Measurements from ENCODE around the gene DYSF.

DYSF gene

DNA sequence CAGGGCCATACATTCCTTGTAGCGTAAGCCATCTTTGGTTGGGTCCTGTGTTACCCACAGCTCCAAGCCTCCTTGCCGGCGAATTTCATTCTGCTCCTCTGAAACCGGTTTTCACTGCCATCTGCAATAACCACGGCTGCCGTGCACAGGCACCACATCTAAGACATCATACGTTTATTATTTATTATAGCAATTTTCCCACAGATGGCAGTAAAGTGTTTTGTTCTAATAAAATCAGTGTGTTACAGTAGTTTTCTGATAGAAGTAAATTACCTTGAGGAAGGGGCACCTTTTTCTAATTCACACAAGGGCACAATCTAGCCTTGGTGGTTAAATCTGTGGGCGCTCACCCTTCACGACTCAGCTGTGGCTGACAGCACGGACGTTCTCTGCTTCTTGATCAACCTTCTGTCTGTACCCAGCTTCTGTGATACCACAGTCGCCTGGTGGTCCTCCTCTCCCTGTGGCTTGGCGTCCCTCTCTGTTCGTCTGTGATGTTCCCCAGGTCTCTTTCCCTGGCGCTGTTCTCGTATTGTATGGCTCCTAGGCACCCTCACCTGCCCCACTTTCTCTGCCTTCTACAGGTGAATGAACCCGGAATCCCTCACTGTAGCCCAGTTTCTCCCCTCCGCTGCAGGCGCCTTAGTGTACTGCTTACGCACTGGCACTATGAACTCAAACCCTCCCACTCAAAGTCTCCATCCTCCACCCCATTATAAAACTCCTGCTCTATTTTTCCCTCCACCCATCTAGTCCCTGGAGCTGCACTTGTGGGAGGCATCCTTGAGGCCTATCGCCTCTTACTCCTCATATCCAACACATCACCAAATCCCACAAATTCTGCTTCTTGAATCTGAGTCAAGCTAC, 236.8 kb downstream of the DYSF start:
- Histone ChIP-seq H3F3A (ENCODE audit: control insufficient read depth, insufficient read depth) (no peaks in the 10 kb centered on the region), H3K4me3 (ENCODE audit: low read length) (no peak overlapping the region), H3K9me2 (replicated peaks; ENCODE audit: control insufficient read depth, low read length) (no peaks in the 10 kb centered on the region), H3K4me1 (ENCODE audit: control insufficient read depth, low read length) (no peaks in the 10 kb centered on the region), H3K36me3 (ENCODE audit: control insufficient read depth, low read length) (no peaks in the 10 kb centered on the region), H4K20me1 (ENCODE audit: control insufficient read depth, insufficient read depth, low read depth, low read length) (no peaks in the 10 kb centered on the region), H3K4me2 (ENCODE audit: low read length) (no peak overlapping the region), H3K79me2 (ENCODE audit: control insufficient read depth, low read length) (no peaks in the 10 kb centered on the region), H3K27me3 (ENCODE audit: control insufficient read depth, low read length) (no peaks in the 10 kb centered on the region), H3K9me3 (ENCODE audit: control insufficient read depth, insufficient read depth, low read length) (no peaks in the 10 kb centered on the region), H3K27ac (ENCODE audit: low read depth, low read length) (no peak overlapping the region)
- no peak for TF ChIP-seq EZH2phosphoT487 (IDR thresholded peaks at IDR 0.05; ENCODE audit: borderline replicate concordance, low read length)
- TF ChIP-seq, protein P1, sequence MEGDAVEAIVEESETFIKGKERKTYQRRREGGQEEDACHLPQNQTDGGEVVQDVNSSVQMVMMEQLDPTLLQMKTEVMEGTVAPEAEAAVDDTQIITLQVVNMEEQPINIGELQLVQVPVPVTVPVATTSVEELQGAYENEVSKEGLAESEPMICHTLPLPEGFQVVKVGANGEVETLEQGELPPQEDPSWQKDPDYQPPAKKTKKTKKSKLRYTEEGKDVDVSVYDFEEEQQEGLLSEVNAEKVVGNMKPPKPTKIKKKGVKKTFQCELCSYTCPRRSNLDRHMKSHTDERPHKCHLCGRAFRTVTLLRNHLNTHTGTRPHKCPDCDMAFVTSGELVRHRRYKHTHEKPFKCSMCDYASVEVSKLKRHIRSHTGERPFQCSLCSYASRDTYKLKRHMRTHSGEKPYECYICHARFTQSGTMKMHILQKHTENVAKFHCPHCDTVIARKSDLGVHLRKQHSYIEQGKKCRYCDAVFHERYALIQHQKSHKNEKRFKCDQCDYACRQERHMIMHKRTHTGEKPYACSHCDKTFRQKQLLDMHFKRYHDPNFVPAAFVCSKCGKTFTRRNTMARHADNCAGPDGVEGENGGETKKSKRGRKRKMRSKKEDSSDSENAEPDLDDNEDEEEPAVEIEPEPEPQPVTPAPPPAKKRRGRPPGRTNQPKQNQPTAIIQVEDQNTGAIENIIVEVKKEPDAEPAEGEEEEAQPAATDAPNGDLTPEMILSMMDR (IDR thresholded peaks at IDR 0.05; ENCODE audit: low read depth, low read length, poor library complexity, severe bottlenecking) = no peak

DNA sequence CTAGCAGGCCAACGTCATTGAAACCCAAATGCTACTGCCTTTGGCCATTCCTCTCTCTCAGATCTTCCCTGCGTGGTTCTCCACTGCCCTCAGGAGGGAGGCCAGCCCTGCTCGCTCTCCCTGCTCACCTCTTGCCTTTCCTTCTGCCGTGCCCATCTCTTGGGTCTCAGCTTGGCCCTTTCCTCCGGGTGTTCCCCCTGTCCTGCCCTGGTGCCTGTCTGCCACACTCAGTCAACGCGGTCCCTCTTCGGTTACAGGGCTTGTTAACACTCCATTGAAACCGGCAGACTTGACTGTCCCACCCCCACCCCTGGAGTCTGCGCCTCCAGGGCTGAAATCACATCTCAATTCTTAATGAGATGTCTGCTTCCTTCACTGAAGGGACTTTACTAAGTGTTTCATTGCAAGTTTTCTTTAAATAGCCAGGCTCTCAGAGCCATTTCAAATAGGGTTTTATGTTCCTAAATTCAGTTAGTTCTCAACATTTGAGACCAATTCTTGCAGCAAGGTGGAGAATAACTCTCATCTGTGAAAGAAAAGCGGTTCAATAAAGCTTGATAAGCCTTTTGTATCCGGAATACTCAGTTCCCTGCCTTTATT, 237.6 kb downstream of the DYSF start:
- no peaks in the 10 kb centered on the region for H3K36me3 ChIP-seq (ENCODE audit: control insufficient read depth, low read length)
- no peaks in the 10 kb centered on the region for H4K20me1 ChIP-seq (ENCODE audit: control insufficient read depth, insufficient read depth, low read depth, low read length)
- no peaks in the 10 kb centered on the region for H3K79me2 ChIP-seq (ENCODE audit: control insufficient read depth, low read length)
- no peak overlapping the region for H3K4me3 ChIP-seq (ENCODE audit: low read length)
- no peaks in the 10 kb centered on the region for H3F3A ChIP-seq (ENCODE audit: control insufficient read depth, insufficient read depth)
- H3K9me3 ChIP-seq (ENCODE audit: control insufficient read depth, insufficient read depth, low read length) = no peaks in the 10 kb centered on the region
- no peaks in the 10 kb centered on the region for H3K9me2 ChIP-seq (replicated peaks; ENCODE audit: control insufficient read depth, low read length)
- no peaks in the 10 kb centered on the region for H3K27me3 ChIP-seq (ENCODE audit: control insufficient read depth, low read length)
- H3K27ac ChIP-seq (ENCODE audit: low read depth, low read length) = no peak overlapping the region
- H3K4me2 ChIP-seq (ENCODE audit: low read length) = no peak overlapping the region
- no peak for TF ChIP-seq EZH2phosphoT487 (IDR thresholded peaks at IDR 0.05; ENCODE audit: borderline replicate concordance, low read length)
- TF ChIP-seq, protein P1 (IDR thresholded peaks at IDR 0.05; ENCODE audit: low read depth, low read length, poor library complexity, severe bottlenecking) = no peak
- no peaks in the 10 kb centered on the region for H3K4me1 ChIP-seq (ENCODE audit: control insufficient read depth, low read length)

DNA sequence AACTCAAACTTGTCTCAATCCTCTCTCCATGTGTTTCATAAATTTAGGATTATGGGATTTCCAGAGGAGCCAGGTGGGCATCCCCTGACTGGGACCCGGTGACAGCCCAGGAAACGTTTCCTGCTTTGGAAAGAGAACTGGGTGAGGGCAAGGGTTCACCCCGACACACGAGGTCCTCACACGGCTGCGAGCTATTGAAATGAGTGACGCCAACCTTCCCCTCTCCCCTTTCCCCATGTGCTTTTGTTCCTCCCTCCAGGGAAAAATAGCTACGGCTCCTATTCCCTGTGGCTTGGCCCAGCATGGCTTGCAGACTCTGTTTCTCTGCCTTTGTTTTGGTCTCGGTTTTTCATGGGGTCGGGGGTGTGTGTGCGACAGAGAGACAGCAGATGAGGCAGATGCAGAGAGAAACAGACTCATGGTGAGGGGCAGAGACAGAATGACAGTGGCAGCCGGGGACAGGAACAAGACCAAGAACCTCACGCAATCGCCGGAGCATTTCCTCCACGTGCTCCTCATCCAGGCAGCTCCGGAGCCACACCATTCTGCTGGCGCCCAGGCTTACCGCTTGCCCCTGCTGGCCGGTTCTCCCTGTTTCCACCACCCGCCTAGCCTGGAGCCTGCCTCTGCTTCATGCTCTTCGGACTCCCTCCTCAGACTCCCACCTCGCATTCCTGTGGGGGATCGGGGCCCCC, 238.5 kb downstream of the DYSF start:
- H3K9me3 ChIP-seq (ENCODE audit: control insufficient read depth, insufficient read depth, low read length) = no peaks in the 10 kb centered on the region
- no peaks in the 10 kb centered on the region for H3K27me3 ChIP-seq (ENCODE audit: control insufficient read depth, low read length)
- H3K36me3 ChIP-seq (ENCODE audit: control insufficient read depth, low read length) = no peaks in the 10 kb centered on the region
- H3K4me1 ChIP-seq (ENCODE audit: control insufficient read depth, low read length) = no peaks in the 10 kb centered on the region
- H3K4me2 ChIP-seq (ENCODE audit: low read length) = no peak overlapping the region
- no peak overlapping the region for H3K4me3 ChIP-seq (ENCODE audit: low read length)
- TF ChIP-seq EZH2phosphoT487 (IDR thresholded peaks at IDR 0.05; ENCODE audit: borderline replicate concordance, low read length) = no peak
- TF ChIP-seq, protein P1 (IDR thresholded peaks at IDR 0.05; ENCODE audit: low read depth, low read length, poor library complexity, severe bottlenecking) = no peak
- no peak overlapping the region for H3K27ac ChIP-seq (ENCODE audit: low read depth, low read length)
- H4K20me1 ChIP-seq (ENCODE audit: control insufficient read depth, insufficient read depth, low read depth, low read length) = no peaks in the 10 kb centered on the region
- no peaks in the 10 kb centered on the region for H3F3A ChIP-seq (ENCODE audit: control insufficient read depth, insufficient read depth)
- no peaks in the 10 kb centered on the region for H3K79me2 ChIP-seq (ENCODE audit: control insufficient read depth, low read length)
- H3K9me2 ChIP-seq (replicated peaks; ENCODE audit: control insufficient read depth, low read length) = no peaks in the 10 kb centered on the region
